GM21447 (cell line): ENCODE data around the gene RSU1.
A peak's percentile ranks its signal among the peaks of the same experiment; 100 is the strongest.
"Not testable (repeated sequence)": the region's sequence is repeated elsewhere in the genome, so short reads cannot be mapped to it uniquely, and the experiment has no call there.

Experiments
- ATAC-seq: cut with Tn5 transposase; IDR thresholded peaks from one replicate; pipeline ENCODE4 v1.9.1; 2021; ENCODE audit not compliant: unreplicated experiment

Gene RSU1

DNA sequence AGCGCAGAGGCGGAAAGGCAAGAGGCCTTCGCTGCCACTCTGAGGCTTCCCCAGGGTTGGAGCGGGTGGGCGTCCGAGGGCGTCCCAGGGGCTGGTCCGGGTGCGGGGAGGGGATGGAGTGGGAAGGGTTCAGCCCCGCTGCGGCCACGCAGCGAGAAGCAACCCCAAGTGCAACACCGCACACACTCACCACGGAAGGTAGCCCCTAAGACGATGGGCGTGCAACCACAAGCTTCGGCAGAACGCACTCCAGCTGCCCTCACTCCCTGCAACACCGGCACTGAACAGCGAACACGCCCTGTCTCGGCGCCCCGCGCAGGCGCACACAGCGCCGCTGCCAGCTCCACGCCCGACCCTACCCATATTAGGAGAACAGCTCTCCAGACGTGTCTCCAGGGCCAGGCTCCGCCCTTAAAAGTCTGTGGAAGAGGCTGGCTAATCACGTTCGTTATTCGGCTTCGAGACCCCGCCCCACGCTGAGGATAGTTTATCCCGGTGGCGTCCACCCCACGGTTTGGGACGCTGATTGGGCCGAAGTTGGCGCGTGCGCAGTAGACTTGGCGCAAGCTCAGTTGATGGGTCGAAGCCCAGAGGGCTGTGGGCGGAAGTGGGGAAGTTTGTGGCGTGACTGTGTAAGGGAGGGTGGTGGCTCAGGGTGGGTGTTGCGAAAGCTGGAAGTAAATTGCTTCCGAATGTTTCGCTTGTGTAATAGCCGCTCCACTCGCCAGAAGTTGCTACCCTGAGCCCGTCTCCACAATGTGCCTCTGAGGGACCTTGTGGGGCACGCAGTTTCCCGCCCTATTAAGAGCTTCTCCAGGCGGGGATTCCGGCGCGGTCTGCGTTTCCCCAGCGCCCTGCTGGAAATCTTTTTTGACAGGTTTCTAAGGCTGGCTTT, at the start of gene RSU1:
Gene RSU1 (minus strand): TSS at position 300 of the 895 bp plus-strand sequence. CDS start 343 bp downstream, outside the sequence.
- peak; percentile 98 for ATAC-seq

DNA sequence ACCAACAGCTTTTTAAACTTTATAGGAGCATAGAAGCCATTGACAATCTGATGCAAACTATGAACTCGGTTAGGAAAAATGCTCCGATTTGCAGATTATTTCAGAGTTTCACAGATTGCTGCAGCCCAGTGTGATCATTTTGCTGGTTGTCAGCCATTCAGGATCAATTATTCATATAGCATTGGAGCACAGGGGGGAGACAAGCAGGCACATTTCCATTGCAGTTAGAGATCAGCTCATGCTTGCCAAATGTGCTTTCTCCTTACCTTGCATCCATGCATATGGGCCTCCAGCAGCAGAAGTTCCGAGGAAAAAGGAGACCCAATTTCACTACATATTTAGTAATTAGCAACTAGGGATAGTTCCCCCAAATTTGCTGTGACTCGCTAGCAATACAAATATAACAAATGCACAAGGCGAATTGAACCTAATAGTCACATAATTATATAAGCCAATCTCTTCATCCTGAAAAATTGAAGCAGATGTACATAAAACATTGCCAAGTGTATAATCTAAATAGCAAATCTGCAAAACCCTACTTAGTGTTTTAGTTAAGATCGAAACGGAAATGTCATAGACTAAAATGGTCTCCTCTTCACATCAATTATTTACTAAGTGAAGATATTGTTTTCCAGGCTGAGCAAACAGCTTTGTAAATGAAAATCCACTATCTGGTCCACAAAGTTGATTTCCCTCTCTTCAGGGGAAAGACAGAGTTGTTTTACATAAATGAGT, 49.5 kb upstream of the RSU1 start:
- ATAC-seq = no peak

DNA sequence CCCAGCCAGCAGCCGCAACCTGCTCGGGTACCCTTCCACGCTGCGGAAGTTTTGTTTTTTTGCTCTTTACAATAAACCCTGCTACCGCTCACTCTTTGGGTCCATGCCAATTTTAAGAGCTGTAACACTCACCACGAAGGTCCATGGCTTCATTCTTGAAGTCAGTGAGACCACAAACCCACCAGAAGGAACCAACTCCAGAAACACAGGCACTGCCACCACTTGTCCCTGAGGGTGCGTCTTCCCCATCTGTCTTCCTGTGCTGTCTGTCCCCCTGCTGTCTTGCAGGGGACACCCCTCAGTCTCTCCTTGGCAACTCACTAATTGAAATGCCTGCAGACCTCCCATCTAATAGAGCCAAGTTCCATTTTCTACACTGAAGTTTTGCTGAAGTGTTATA, 48.5 kb upstream of the RSU1 start:
- no peak for ATAC-seq

DNA sequence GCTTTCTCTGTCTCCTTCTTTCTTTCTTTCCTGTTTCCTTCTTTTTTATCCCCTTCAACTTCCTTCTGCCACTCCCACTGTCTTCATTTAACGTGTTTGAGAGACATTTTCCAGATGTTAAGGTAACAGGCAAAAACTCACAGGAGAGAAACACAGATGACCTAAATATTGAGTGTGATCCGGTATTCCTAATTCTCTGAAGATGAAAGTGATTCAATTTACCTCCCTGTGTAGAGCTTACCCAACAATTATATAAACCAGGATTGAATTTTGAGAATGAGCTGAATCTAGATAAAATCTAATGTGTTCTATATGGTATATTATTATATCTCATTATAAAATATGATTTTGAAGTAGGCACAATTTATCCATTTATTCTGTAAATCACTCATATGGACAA, 46.5 kb upstream of the RSU1 start:
- no peak for ATAC-seq

DNA sequence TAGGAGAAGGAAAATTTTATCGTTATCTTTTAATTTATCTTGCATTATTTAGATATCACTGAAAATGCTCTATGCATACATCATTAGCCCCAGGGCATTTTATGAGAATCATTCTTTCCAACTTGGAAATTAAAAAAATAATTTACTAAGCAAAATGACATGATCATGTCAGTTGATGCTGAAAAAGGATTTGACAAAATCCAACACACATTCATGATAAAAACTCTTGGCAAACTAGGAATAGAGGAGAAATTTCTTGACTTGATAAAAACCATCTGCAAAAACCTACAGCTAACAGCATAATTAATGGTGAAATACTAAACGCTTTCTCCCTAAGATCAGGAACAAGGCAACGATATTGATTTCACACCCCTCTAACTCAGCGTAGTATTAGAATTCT, 40.2 kb upstream of the RSU1 start:
- no peak for ATAC-seq

DNA sequence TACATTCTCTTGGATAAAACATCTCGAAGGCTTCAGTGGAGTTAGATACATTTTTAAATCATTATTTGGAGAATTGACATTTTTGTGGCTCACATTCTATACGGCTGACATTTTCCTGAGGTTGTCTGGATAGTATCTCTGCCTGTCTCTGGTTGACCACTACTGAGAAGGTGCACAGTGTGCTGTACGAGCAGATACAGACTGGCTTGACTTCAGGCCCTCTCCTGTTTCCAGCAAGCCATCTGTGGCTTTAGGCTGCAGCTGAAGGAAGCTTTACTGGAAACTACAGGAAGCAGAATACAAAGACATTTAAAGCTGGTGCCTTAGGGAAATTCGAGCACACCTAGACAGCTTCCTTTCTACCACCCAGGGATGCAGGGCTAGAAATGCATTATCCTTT, 39.3 kb upstream of the RSU1 start:
- ATAC-seq = no peak

DNA sequence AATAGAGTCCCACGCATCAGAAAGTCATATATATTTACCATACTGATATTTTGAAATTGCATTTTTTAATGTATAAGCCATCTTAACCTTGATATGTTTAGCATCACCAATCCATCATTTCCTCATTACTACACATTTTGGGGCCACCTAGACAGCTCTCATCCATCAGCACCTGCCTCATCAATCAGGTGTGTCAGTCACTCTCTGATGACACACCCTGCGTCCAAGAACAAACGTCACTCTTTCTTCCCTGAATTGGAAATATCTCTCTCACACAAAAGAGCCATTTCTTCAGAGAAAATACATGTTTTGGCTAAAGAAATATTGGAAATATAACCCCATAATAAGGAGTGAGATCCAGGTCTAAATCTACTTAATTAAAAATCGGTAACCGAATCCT, 38.9 kb upstream of the RSU1 start:
- no peak for ATAC-seq

DNA sequence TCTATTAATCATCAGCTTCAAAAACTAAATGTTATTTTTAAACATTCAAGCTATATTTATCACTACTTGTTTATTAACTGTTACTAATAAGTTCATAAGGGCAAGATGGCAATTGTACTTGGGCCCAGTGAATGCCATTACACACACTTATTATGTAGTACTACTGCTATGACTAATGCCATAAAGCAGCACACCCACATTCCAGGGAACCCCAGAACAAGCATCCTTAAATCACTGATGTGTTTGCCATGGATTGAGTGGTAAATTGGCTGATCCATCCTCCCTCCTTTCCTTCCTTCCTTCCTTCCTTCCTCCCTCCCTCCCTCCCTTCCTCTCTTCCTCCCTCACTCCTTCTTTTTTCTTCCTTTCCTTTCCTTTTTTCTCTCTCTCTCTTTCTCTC, 37.4 kb upstream of the RSU1 start:
- no peak for ATAC-seq

DNA sequence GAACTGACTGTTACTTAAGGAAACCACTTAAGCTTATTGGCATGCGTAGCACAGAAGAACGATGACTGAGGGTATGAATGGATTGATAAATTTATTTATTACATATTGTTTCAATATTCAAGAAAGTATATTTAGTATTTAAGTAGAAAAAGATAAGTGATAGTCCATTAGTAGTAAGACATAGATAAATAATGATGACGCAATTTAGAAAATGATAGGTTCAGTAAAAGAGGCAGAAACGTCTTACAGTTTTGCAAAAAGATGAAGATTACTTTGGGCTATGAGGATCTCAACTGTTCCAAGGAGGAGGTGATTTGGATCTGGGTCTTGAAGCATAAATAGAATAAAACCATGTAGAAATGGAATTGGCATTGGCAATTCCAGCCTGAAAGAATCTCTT, 36.6 kb upstream of the RSU1 start:
- ATAC-seq = no peak

DNA sequence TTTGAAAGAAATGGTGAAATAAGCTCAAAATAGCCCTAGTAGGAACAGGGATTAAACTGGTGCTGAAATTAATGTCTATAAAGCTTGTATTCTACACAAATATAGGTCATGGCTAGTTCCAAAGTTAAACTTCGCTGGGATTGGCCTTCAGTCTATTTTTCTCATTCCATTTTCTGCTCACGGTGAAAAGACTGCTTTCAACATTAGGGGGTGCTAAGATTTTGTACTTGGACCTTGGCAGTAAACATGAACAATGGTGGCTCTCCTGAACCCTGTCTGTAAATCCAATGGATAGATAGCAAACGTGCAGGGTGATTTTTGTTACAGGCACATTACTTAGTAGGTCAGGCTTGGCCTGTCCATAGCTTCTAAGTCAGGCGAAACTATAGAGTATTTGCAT, 36.0 kb upstream of the RSU1 start:
- ATAC-seq = no peak

DNA sequence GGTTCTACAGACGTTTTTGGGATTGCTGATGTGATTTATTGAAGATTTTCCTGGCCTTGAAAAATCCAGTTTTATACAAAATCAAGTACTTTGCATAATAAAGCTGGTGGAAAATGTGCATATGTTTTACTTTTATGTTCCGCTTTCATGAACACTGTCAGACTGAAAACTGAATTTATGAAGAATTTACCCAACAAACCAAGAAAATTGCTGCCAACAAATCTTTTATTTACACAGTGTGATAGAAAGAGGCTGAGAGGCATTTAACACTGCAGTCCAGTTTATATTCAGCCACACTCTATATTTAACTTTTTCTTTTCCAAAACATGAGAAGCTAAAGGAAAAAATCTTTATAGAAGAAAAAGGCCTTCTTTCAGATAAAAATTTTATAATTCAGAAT, 35.4 kb upstream of the RSU1 start:
- ATAC-seq = no peak

DNA sequence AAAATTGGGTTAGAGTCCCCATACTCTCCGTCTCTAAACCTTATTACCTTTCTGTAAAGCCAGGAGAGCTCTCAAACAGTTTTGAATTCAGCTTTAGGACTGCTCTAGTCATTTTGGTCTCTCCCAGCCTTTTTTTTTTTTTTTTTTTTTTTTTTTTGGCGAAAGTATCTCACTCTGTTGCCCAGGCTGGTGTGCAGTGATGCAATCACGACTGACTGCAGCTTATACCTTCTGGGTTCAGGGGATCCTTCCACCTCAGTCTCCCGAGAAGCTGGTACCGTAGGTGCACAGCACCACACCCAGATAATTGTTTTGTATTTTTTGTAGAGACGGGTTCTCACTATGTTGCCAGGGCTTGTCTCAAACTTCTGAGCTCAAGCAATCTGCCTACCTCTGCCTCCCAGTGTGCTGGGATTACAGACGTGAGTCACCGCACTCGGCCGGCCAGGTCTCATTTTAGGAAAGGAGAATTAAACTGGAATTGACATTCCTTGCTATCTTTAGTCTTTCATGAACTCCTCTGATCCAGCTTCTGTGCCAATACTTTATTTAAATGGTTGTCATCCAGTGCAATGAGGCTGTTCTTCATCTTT, 31.4 kb upstream of the RSU1 start:
- no peak for ATAC-seq

DNA sequence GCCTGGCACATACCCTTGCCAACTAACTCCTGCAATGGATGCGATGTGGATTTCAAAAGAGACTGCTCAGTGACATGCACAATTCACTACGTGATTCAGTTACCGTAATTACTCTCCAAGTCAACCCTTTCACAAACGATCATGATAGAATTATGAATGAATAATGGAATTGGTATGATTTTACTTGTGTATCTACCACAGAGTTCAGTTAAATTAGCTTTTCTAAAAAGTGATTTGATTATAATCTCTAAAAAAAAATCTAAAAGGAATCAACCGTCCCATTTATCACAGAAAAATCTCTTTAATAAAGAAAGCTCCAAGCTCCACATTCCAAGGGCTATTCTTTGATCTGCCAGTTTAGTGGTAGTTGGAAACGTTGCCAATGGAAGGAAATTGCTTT, 30.4 kb upstream of the RSU1 start:
- no peak for ATAC-seq

DNA sequence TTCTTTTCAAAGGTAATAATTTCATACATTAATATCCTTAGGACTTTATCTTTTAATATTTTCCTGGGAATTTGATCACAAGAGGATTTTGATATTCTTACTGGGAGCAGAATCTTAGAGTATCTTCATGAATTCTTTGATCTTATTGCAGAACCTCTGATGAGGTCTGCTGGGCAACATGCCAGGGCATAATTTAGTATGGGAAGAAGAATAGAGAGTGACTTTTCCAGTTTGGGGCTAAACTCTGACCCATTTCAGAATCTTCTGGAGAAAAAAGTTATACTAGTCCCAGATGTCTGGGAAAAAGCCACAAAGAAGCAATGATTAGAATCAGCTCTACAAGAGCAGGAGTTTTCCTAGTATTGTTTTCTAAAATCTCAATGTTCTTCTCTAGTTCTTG, 28.0 kb upstream of the RSU1 start:
- ATAC-seq = no peak

DNA sequence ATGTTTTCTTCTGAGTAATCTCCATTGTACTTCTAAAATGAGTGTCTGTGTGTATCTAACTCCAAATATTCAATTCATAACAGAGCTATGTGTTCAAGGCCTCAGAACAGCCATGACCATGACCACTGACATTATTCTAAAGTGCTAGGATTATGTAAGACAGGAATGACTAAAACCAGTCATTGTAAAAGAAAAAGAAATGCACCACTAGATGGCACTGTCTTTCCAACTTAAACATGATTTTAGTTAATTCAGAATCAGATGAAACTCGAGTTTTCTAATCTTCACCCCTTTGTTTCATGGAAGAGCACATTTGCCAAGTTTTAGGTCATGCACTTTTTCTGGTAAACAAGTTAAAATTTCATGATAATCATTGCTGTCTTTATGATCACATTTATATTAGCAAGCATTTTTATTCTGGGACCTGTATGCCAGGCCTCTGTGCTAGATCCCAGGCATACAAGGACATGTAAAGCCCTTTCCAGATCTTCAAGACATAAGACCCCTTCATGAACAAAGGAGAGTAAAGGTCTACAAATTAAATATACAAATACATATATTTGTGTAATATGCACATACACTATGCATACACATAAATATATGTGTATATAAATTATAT, 26.1 kb upstream of the RSU1 start:
- no peak for ATAC-seq

DNA sequence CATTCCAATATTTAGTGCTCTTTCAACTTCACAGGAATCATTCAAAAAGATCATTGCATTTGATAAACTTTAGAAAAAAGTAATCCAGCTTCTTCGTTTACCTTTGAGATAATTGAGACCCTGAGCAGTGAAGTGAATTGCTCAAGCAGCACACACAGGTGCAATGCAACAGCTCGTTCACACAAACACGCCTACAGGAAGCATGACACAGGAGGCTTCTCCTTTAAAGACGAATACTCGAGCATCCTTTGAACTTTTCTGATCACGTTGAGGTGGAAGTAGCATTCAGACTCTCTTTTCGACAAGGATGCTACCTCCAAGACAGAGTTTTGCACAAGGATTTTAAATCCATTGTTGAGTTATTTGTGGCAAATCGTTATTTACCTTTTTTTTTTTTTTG, 18.0 kb upstream of the RSU1 start:
- ATAC-seq = no peak

DNA sequence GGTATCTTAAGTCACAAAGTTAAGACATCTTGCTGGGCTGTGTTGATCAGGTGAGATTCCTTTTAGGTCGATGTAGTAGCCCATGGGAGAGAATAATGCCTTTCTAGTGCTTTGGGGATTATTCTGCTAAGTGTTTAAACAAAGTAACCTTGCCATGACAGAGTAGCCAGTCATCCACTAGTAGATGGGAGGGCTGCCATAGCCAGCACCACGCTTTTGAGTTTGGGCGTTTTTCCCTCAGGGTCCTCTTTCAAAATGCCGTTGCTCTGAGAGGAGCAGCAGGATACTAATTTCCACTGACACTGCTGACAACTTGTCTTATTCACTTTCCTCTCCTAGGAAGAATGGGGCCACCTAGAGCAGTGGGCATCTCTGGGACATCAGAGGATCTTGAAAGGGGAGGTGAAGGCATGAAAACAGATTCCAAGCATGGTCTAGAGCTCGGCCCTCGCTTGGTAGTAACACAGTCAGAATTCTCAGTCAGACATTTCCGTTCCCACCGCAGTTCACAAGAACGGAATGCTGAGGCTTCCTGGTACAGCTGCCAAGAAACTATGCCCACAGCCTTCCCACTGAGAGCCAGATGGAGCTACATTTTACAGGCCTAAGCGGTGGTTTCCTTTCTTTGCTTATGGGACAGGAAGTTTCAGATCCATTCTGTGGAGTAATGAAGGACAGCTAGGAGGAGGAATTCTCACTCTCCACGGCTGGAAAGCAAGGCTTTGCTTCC, 15.3 kb upstream of the RSU1 start:
- ATAC-seq = no peak

DNA sequence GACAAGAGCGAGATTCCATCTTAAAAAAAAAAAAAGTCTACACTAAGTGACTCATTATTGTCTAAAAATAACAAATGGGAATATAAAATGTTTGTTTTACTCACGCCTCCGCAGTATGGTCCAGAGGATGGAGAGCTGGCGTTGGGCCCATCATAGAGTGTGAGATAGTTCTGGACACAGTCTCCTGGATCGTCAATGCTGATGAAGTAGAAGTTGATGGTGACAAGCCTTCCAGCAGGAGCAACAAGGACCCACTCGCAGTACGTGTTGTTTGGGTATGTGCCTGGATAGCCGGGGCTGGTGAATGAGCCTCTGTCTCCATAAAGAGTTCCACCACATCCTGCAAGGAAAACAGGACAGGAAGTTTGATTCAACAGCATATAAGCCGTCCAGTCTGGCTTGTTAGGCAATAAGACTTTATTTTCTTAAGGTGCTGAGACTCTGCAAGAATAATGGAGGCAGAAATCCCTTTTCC, 11.5 kb upstream of the RSU1 start:
- no peak for ATAC-seq

DNA sequence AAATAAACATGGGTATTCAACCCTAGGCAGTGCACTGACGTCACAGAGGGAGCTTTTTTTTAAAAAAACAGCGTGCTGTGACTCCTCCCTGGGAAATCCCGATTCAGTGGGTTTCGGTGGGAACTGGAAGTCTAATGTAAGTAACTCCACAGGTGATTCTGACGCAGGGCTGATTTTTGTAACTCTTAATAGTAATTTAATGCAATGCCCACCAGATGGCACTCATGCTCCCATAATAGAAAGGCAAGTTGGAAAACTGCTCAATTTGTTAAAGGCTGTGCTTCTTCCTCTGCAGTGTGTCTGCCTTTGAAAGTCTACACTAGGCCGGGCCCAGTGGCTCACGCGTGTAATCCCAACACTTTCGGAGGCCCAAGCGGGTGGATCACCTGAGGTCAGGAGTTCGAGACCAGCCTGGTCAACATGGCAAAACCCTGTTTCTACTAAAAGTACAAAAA, 10.9 kb upstream of the RSU1 start:
- ATAC-seq = peak; percentile 92

DNA sequence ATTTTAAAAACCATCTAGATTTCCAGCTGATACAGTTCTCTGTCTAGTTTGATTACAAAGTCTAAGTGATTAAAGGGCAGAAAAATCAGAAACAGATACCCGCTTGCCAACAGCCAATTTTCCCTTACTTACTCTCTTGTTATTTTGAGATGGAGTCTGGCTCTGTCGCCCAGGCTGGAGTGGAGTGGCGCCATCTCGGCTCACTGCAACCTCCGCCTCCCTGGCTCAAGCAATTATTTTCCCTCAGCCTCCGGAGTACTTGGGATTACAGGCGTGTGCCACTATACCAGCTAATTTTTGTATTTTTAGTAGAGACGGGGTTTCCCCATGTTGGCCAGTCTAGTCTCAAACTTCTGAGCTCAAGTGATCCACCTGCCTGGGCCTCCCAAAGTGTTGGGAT, 10.2 kb upstream of the RSU1 start:
- ATAC-seq = not testable (repeated sequence)
